Smooth muscle cell (in vitro differentiated cells): ENCODE data around the gene ASAP2. TPM values are rescaled to one million over a fixed set of nuclear protein-coding genes. Genes with fewer than 3 reads are reported as not detected.

ENCODE experiments used
- DNase-seq: peaks from one replicate; lab custom pipeline; 2025; ENCODE audit not compliant: unreplicated experiment; lab: John Stamatoyannopoulos, UW
- H2AFZ ChIP-seq: fragments of 200-600 bp; sonication (generic); 2 replicates; pipeline ENCODE4 v1.6.0; 2016; ENCODE audit warnings: antibody characterized with exemption, low read depth, mild to moderate bottlenecking
- H3F3A ChIP-seq: fragments of 200-600 bp; sonication (generic); 2 replicates; pipeline ENCODE4 v1.6.0; 2017; ENCODE audit warnings: antibody characterized with exemption, low read depth
- H3K27ac ChIP-seq: fragments of 200-600 bp; sonication (generic); 2 replicates; pipeline ENCODE4 v1.5.1; 2016; ENCODE audit warnings: low read depth, mild to moderate bottlenecking
- H3K27me3 ChIP-seq: fragments of 200-600 bp; sonication (generic); 2 replicates; pipeline ENCODE4 v1.6.1; 2016; ENCODE audit warnings: low read depth, mild to moderate bottlenecking
- H3K36me3 ChIP-seq: fragments of 200-600 bp; sonication (generic); 2 replicates; pipeline ENCODE4 v1.5.1; 2016; ENCODE audit warnings: low read depth
- H3K4me1 ChIP-seq: fragments of 200-600 bp; sonication (generic); 2 replicates; pipeline ENCODE4 v1.5.1; 2016; ENCODE audit warnings: low read depth
- H3K4me2 ChIP-seq: fragments of 200-600 bp; sonication (generic); 2 replicates; pipeline ENCODE4 v1.6.0; 2016; ENCODE audit warnings: mild to moderate bottlenecking
- H3K4me3 ChIP-seq: fragments of 200-600 bp; sonication (generic); 2 replicates; pipeline ENCODE4 v1.5.1; 2016; ENCODE audit warnings: mild to moderate bottlenecking
- H3K79me2 ChIP-seq: fragments of 200-600 bp; sonication (generic); 2 replicates; pipeline ENCODE4 v1.6.0; 2016; ENCODE audit warnings: low read depth, mild to moderate bottlenecking
- H3K9ac ChIP-seq: fragments of 200-600 bp; sonication (generic); 2 replicates; pipeline ENCODE4 v1.6.0; 2016; ENCODE audit warnings: low read depth
- H3K9me3 ChIP-seq: fragments of 200-600 bp; sonication (generic); replicated peaks from 2 replicates; pipeline ENCODE4 v1.5.1; 2016; ENCODE audit warnings: low read depth
- H4K20me1 ChIP-seq: fragments of 200-600 bp; sonication (generic); 2 replicates; pipeline ENCODE4 v1.6.0; 2016; ENCODE audit warnings: low read depth
- WGBS: methylation state at CpG from one replicate; pipeline ENCODE4 v1.1.7; 2016; ENCODE audit warnings: low lambda C conversion rate; 5-methylcytosine and 5-hydroxymethylcytosine counted together
- polyA plus RNA-seq: library from polyadenylated mRNA; unstranded; fragments of >200 nt; fragmentation: Nextera tagmentation; extraction: Ambion mirVana; gene quantifications from 2 replicates; pipeline ENCODE4 v1.2.1, GENCODE V29; 2016
- total RNA-seq: library from RNA; depleted of rRNA; stranded (reverse); fragments of >200 nt; gene quantifications from 2 replicates; pipeline ENCODE4 v1.2.3, GENCODE V29; 2014
- TF ChIP-seq, protein P1 (sequence below): fragments of 200-600 bp; sonication (generic); IDR thresholded peaks from 2 replicates; pipeline ENCODE4 v1.5.1; 2017; ENCODE audit warnings: borderline replicate concordance, mild to moderate bottlenecking, antibody characterized with exemption; ENCODE audit not compliant: insufficient read depth, poor library complexity, severe bottlenecking

The ASAP2 gene
- total and polyA plus RNA-seq, 2 experiments from 2014 or later: 8.8 to 23.1 TPM

- Histone ChIP-seq H3K27ac (no peak overlapping the region), H3K4me3 (no peak overlapping the region), H3K4me2 (no peak overlapping the region), H3K27me3 (no peaks in the 10 kb centered on the region), H3K4me1 (peaks cover 6% of the 10 kb centered on the region), H3K79me2 (peaks cover 78% of the 10 kb centered on the region), H2AFZ (no peak overlapping the region), H3K9me3 (no peaks in the 10 kb centered on the region), H4K20me1 (peaks cover 40% of the 10 kb centered on the region), H3F3A (no peaks in the 10 kb centered on the region), H3K36me3 (no peaks in the 10 kb centered on the region), H3K9ac (no peak overlapping the region)
- 36% methylated on average over 2 of the region's 2 CpGs for WGBS
- DNase-seq: no peak
- TF ChIP-seq, protein P1, sequence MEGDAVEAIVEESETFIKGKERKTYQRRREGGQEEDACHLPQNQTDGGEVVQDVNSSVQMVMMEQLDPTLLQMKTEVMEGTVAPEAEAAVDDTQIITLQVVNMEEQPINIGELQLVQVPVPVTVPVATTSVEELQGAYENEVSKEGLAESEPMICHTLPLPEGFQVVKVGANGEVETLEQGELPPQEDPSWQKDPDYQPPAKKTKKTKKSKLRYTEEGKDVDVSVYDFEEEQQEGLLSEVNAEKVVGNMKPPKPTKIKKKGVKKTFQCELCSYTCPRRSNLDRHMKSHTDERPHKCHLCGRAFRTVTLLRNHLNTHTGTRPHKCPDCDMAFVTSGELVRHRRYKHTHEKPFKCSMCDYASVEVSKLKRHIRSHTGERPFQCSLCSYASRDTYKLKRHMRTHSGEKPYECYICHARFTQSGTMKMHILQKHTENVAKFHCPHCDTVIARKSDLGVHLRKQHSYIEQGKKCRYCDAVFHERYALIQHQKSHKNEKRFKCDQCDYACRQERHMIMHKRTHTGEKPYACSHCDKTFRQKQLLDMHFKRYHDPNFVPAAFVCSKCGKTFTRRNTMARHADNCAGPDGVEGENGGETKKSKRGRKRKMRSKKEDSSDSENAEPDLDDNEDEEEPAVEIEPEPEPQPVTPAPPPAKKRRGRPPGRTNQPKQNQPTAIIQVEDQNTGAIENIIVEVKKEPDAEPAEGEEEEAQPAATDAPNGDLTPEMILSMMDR: no peak
Measured at GRCh38 chr2:9256570-9257043, 50.0 kb downstream of the ASAP2 start.

- WGBS: 83% methylated on average over 7 of the region's 7 CpGs
- no peak overlapping the region for H3K4me2 ChIP-seq
- no peak for DNase-seq
- H3F3A ChIP-seq: no peaks in the 10 kb centered on the region
- no peaks in the 10 kb centered on the region for H3K36me3 ChIP-seq
- H3K4me1 ChIP-seq: peaks cover 6% of the 10 kb centered on the region
- H3K4me3 ChIP-seq: no peak overlapping the region
- no peak overlapping the region for H3K9ac ChIP-seq
- TF ChIP-seq, protein P1: no peak
- peaks cover 83% of the 10 kb centered on the region for H3K79me2 ChIP-seq
- no peaks in the 10 kb centered on the region for H3K27me3 ChIP-seq
- no peak overlapping the region for H2AFZ ChIP-seq
- peaks cover 57% of the 10 kb centered on the region for H4K20me1 ChIP-seq
- no peaks in the 10 kb centered on the region for H3K9me3 ChIP-seq
- no peak overlapping the region for H3K27ac ChIP-seq
Measured at GRCh38 chr2:9258501-9258900, 51.9 kb downstream of the ASAP2 start.

DNA sequence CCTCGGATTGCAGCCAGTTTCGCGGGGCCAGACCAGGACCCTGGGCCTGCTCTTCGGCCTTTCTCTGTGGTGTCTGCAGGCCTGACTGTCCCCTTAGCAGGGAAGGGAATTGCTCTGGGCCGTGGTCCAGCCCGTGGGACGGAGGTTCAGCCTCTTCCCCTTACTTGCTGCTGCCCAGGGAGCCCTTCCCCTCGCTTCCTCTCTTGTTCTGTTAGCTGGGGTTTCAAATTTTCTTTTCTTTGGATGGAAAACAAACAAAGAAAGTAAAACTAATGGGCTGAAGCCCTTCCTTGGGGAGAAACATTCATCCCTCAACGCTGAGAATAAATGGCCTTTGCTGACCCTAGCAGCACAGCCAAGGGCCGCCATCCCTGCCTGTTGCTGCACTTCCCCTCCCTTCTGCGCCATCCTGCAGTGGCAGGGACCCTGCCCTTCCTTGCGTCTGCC, 52.4 kb downstream of the ASAP2 start:
- H3K36me3 ChIP-seq: no peaks in the 10 kb centered on the region
- no peak overlapping the region for H3K4me2 ChIP-seq
- no peak overlapping the region for H2AFZ ChIP-seq
- H3K4me1 ChIP-seq: peaks cover 6% of the 10 kb centered on the region
- TF ChIP-seq, protein P1: no peak
- no peaks in the 10 kb centered on the region for H3K27me3 ChIP-seq
- no peaks in the 10 kb centered on the region for H3F3A ChIP-seq
- H3K4me3 ChIP-seq: no peak overlapping the region
- no peak for DNase-seq
- peaks cover 61% of the 10 kb centered on the region for H4K20me1 ChIP-seq
- H3K79me2 ChIP-seq: peaks cover 83% of the 10 kb centered on the region
- H3K9me3 ChIP-seq: no peaks in the 10 kb centered on the region
- 90% methylated on average over 12 of the region's 12 CpGs for WGBS
- H3K9ac ChIP-seq: no peak overlapping the region
- H3K27ac ChIP-seq: no peak overlapping the region

GRCh38 chr2:9260464-9260918, 53.9 kb downstream of the ASAP2 start:
- DNase-seq: no peak
- TF ChIP-seq, protein P1: no peak
- WGBS: 86% methylated on average over 6 of the region's 6 CpGs
- H3K27ac ChIP-seq: no peak overlapping the region
- no peak overlapping the region for H3K4me2 ChIP-seq
- H3K27me3 ChIP-seq: no peaks in the 10 kb centered on the region
- no peak overlapping the region for H2AFZ ChIP-seq
- no peak overlapping the region for H3K9ac ChIP-seq
- peaks cover 6% of the 10 kb centered on the region for H3K4me1 ChIP-seq
- peaks cover 73% of the 10 kb centered on the region for H4K20me1 ChIP-seq
- peaks cover 88% of the 10 kb centered on the region for H3K79me2 ChIP-seq
- peaks cover 7% of the 10 kb centered on the region for H3F3A ChIP-seq
- no peaks in the 10 kb centered on the region for H3K9me3 ChIP-seq
- no peaks in the 10 kb centered on the region for H3K36me3 ChIP-seq
- no peak overlapping the region for H3K4me3 ChIP-seq
